Fibroblast of villous mesenchyme (primary cell): ENCODE measurements around the gene NUPR1. TPM values are rescaled to one million over a fixed set of nuclear protein-coding genes. Genes with fewer than 3 reads are reported as not detected.

Experiments used
- DNase-seq: peaks from one replicate; pipeline ENCODE4 v3.0.0-alpha.2; 2010; ENCODE audit warnings: low read depth
- H3K4me3 ChIP-seq: 2 replicates; pipeline ENCODE4 v1.5.1; 2011; ENCODE audit warnings: low read depth, mild to moderate bottlenecking, low read length
- CTCF ChIP-seq: IDR thresholded peaks from 2 replicates; pipeline ENCODE4 v1.5.1; 2012; ENCODE audit warnings: low read depth, mild to moderate bottlenecking, low read length; ENCODE audit not compliant: insufficient read depth
- total RNA-seq: library from RNA; depleted of rRNA; stranded (reverse); fragments of >200 nt; gene quantifications from 2 replicates; pipeline ENCODE4 v1.2.3, GENCODE V29; 2012

NUPR1 gene
- total RNA-seq, 1 donor = 8.2 TPM

DNA sequence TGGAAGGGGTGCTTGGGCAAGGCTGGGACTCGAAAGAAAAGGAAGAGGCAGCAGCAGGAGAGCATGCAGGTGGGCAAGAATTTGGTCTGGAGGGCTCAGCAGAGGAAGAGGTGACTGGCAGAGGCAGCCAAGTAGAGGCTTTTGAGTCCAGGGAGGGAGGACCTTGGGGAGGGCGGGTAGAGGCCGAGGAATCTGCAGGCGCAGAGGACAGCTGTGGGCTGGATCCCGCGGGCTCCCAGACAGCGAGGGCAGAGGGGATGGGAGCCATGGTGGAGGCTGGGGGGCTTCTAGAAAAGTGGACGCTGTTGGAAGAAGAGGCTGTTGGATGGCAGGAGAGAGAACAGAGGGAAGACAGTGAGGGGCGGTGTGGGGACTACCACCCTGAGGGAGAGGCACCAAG is 41.4 kb downstream of the NUPR1 start:
- DNase-seq = no peak
- TF ChIP-seq CTCF = no peak
- H3K4me3 ChIP-seq = no peak overlapping the region

DNA sequence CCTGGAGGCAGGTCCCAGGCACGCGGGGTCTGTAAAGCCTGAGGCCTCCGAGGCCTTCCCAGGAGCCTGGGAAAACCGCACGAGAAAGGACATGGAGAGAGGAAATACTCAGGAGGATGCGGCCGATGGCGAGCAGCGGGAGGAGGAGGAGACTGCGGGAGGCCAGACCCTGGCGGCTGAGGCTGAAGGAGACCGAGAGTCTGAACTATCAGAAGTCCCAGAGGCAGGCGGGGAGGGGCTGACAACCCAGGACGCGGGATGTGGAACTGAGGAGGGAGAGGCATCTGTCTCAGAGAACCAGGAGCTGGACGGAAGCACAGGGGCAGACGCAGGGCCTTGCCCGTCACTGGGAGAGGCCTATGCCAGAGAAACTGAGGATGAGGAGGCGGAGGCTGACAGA is 41.9 kb downstream of the NUPR1 start:
- no peak for TF ChIP-seq CTCF
- H3K4me3 ChIP-seq = no peak overlapping the region
- no peak for DNase-seq

DNA sequence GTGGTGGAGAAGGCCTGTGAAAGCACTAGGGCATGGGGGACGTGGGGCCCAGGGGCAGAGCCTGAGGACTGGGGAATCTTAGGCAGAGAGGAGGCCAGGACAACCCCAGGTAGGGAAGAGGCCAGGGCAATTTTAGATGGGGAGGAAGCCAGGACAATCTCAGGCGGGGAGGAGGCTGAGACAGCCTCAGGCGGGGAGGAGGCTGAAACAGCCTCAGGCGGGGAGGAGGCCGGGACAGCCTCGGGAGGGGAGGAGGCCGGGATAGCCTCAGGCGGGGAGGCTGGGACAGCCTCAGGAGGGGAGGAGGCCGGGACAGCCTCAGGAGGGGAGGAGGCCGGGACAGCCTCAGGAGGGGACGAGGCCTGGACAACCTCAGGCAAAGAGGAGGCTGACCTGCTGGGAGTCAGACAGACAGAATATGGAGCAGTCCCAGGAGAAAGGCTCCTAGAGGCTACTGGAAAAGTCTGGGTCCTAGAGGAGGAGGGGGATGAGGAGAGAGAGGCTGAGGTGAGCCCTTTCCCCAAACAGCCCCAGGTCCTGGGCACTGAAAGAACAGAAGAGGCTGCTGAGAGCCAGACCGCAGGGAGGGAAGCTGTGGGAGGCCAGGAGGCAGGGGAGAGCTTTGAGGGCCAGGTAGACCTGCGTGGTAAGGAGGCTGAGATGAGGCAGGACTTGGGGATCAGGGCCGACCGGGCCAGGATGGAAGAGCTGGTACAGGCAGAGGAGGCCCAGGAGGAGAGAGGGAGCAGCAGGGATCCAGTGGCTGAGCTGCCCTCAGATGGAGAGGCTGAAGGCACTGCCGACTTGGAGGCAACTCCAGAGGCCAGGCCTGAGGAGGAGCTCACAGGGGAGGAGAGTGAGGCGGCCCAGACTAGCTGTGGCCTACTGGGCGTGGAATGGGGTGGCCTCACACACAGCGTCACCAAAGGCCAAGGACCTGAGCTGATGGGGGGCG is 42.7 kb downstream of the NUPR1 start:
- TF ChIP-seq CTCF = no peak
- no peak for DNase-seq
- H3K4me3 ChIP-seq = no peak overlapping the region

DNA sequence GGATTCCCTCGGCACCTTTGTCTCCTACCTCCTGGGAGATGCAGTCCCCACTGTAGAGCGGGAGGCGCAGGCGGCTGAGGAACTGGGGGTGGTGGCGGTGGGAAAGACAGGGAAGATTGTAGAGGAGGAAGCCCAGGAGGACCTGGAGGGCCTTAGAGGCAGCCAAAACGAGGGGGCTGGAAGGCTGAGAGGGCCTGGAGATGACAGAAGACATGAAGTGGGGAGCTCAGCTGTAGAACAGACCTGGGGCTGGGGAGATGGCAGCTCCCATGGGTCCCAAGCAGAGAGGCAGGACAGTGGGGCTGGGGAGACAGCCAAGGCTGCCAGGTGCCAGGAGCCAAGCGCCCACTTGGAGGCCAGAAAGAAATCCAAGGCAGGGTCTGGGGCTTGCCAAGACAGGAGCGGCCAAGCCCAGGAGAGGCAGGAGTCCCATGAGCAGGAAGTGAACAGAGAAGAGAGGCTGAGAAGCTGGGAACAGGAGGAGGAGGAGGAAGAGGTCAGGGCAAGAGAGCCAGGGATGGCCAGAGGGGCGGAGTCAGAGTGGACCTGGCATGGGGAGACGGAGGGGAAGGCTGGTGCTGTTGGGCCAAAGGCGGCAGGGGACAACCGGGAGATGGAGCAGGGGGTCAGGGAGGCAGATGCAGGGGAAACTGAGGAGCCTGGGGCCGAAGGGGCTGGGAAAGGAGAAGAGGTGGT is 43.5 kb downstream of the NUPR1 start:
- no peak for DNase-seq
- no peak overlapping the region for H3K4me3 ChIP-seq
- TF ChIP-seq CTCF = no peak

- no peak for DNase-seq
- no peak for TF ChIP-seq CTCF
These were observed 44.5 kb downstream of the NUPR1 start, which contains the start of gene APOBR for GRCh38 chr16:28494121-28494851. Gene APOBR (plus strand): TSS chr16:28494643. CDS start chr16:28494682, 39 bp downstream.

DNA sequence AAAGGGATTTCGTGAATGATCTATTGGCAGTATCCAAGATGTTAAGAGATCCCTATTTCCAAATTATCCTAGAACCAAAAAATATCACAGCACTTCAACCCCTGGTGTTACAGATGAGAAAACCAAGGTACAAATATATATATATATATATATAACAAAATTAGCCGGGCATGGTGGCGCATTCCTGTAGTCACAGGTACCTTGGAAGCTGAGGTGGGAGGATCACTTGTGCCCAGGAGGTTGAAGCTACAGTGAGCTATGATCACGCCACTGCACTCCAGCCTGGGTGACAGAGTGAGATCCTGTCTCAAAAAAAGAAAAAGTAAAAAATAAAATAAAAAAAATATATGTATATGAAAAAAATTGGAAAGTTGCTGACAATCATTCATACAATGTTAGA is 46.3 kb downstream of the NUPR1 start:
- DNase-seq = no peak
- H3K4me3 ChIP-seq = peak overlapping the region; percentile 96
- no peak for TF ChIP-seq CTCF

More at GRCh38 chr16:28494121-28494851, 44.5 kb downstream of the NUPR1 start, which contains the start of gene APOBR:
- no peak within 1 kb of the TSS for H3K4me3 ChIP-seq
